ENCODE measurements around the gene MAP3K4. TPM values are rescaled to one million over a fixed set of nuclear protein-coding genes. Genes with fewer than 3 reads are reported as not detected.

MAP3K4 gene
- total RNA-seq, 4 donors from 2014 or later = 17.2 to 35.2 (median 23.7) TPM

GRCh38 chr6:161041274-161041673 is 49.7 kb downstream of the MAP3K4 start:
- no peak for DNase-seq
- peaks cover 0 to 4% (median 0%) of the 10 kb centered on the region in 4 donors for H3K4me1 ChIP-seq
- intact Hi-C loops (cut with DNase I; ENCODE audit: low total_unique reads) = no loop called here
- H3K27me3 ChIP-seq = no peaks in the 10 kb centered on the region
- H3K27ac ChIP-seq = no peak overlapping the region
- in situ Hi-C loops (cut with MboI; ENCODE audit: low pct_ligation_motif_present in 1 of 4, low pct_unique_long_range_greater_than_20kb in 1 of 4, low sequenced_read_pairs in 3 of 4) = no loop called here
- no peaks in the 10 kb centered on the region for H3K9me3 ChIP-seq
- TF ChIP-seq, protein P1, sequence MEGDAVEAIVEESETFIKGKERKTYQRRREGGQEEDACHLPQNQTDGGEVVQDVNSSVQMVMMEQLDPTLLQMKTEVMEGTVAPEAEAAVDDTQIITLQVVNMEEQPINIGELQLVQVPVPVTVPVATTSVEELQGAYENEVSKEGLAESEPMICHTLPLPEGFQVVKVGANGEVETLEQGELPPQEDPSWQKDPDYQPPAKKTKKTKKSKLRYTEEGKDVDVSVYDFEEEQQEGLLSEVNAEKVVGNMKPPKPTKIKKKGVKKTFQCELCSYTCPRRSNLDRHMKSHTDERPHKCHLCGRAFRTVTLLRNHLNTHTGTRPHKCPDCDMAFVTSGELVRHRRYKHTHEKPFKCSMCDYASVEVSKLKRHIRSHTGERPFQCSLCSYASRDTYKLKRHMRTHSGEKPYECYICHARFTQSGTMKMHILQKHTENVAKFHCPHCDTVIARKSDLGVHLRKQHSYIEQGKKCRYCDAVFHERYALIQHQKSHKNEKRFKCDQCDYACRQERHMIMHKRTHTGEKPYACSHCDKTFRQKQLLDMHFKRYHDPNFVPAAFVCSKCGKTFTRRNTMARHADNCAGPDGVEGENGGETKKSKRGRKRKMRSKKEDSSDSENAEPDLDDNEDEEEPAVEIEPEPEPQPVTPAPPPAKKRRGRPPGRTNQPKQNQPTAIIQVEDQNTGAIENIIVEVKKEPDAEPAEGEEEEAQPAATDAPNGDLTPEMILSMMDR (IDR thresholded peaks at IDR 0.05) = no peak
- TF ChIP-seq POLR2AphosphoS5 (IDR thresholded peaks at IDR 0.05) = no peak
- TF ChIP-seq POLR2A (IDR thresholded peaks at IDR 0.05) = no peak
- no peak for TF ChIP-seq EP300 (IDR thresholded peaks at IDR 0.05; ENCODE audit: low read depth)
- H3K36me3 ChIP-seq = no peaks in the 10 kb centered on the region
- WGBS, 2 donors (ENCODE audit: low coverage in 1 of 2) = 94% methylated on average over 7 of the region's 7 CpGs; no CpG with 5 or more reads in 1 of the 2 donors
- H3K4me3 ChIP-seq = no peak overlapping the region

DNA sequence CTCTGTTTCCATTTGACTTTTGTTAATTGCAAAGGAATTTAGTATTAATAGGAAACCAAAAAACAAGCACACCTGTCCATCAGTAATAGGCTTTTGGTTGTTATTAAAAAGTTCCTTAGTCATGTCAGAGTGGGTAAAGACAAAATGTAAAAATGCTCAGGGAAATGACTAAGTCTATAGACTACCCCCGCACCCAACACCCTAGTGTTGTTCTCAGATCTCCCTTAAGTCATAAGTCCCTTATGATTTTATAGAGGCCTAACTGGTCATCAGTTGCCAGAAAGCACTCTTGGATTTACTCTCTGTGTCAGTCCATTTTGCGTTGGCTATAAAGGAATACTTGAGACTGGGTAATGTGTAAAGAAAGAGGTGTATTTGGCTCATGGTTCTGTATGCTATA is 52.8 kb downstream of the MAP3K4 start:
- 94 to 100% methylated on average over 1 to 2 of the region's 2 CpGs for WGBS, 2 donors (ENCODE audit: low coverage in 1 of 2)
- TF ChIP-seq EP300 (IDR thresholded peaks at IDR 0.05; ENCODE audit: low read depth) (no peak), POLR2A (IDR thresholded peaks at IDR 0.05) (no peak), POLR2AphosphoS5 (IDR thresholded peaks at IDR 0.05) (no peak)
- TF ChIP-seq, protein P1 (IDR thresholded peaks at IDR 0.05) = no peak
- Histone ChIP-seq H3K9me3 (no peaks in the 10 kb centered on the region), H3K4me3 (no peak overlapping the region), H3K27ac (no peak overlapping the region), H3K36me3 (no peaks in the 10 kb centered on the region), H3K4me1 (no peaks in the 10 kb centered on the region), H3K27me3 (no peaks in the 10 kb centered on the region)
- in situ Hi-C loops (cut with MboI; ENCODE audit: low pct_ligation_motif_present in 1 of 4, low pct_unique_long_range_greater_than_20kb in 1 of 4, low sequenced_read_pairs in 3 of 4) = no loop called here
- DNase-seq = no peak
- intact Hi-C loops (cut with DNase I; ENCODE audit: low total_unique reads) = no loop called here

DNA sequence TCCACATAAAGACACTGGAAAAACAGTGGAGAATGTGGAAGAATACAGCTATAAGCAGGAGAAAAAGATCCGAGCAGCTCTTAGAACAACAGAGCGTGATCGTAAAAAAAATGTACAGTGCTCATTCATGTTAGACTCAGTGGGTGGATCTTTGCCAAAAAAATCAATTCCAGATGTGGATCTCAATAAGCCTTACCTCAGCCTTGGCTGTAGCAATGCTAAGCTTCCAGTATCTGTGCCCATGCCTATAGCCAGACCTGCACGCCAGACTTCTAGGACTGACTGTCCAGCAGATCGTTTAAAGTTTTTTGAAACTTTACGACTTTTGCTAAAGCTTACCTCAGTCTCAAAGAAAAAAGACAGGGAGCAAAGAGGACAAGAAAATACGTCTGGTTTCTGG is 57.1 kb downstream of the MAP3K4 start:
- no peak overlapping the region for H3K4me3 ChIP-seq
- intact Hi-C loops (cut with DNase I; ENCODE audit: low total_unique reads) (no loop called here), in situ Hi-C loops (cut with MboI; ENCODE audit: low pct_ligation_motif_present in 1 of 4, low pct_unique_long_range_greater_than_20kb in 1 of 4, low sequenced_read_pairs in 3 of 4) (no loop called here)
- WGBS, 2 donors (ENCODE audit: low coverage in 1 of 2) = 77 to 78% methylated on average over 7 of the region's 7 CpGs
- no peak overlapping the region for H3K27ac ChIP-seq
- no peaks in the 10 kb centered on the region for H3K9me3 ChIP-seq
- no peaks in the 10 kb centered on the region for H3K36me3 ChIP-seq
- no peaks in the 10 kb centered on the region for H3K27me3 ChIP-seq
- H3K4me1 ChIP-seq = no peaks in the 10 kb centered on the region
- no peak for TF ChIP-seq POLR2AphosphoS5 (IDR thresholded peaks at IDR 0.05)
- TF ChIP-seq, protein P1 (IDR thresholded peaks at IDR 0.05) = no peak
- no peak for TF ChIP-seq POLR2A (IDR thresholded peaks at IDR 0.05)
- TF ChIP-seq EP300 (IDR thresholded peaks at IDR 0.05; ENCODE audit: low read depth) = no peak
- DNase-seq = no peak

DNA sequence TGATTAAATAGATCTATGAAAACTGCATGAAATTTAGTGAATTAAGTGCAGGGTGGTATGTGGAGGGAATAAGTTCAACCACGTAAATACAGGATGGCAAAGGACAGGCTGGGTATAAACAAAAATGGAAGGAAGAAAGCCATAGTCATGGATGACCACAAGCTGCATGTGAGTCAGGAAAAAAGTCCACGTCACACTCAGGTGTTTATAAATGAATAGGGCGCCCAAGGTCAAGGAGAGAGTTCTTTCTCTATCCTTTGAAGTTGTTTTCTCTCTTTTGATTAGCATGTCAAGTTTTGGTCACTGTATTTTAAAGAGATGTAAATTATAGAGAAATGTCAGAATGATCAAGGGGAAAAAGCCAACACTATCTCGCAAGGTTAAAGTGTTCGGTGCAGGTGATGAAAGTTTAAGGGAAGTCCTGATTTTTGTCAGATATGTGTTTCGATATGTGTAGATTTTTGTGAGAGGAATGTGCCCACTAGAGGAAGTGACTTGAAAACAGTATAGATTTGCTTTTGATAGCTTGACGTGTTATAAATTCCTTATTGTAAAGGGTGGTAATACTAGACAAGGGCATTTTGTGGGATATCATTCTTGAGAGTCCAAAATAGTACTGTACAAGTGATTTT is 58.7 kb downstream of the MAP3K4 start:
- in situ Hi-C loops (cut with MboI; ENCODE audit: low pct_ligation_motif_present in 1 of 4, low pct_unique_long_range_greater_than_20kb in 1 of 4, low sequenced_read_pairs in 3 of 4) = no loop called here
- 80 to 94% methylated on average over 7 of the region's 7 CpGs for WGBS, 2 donors (ENCODE audit: low coverage in 1 of 2)
- H3K27me3 ChIP-seq = no peaks in the 10 kb centered on the region

More for the DNA sequence above, 58.7 kb downstream of the MAP3K4 start:
- DNase-seq = no peak
- H3K9me3 ChIP-seq = no peaks in the 10 kb centered on the region
- TF ChIP-seq, protein P1 (IDR thresholded peaks at IDR 0.05) = no peak
- TF ChIP-seq EP300 (IDR thresholded peaks at IDR 0.05; ENCODE audit: low read depth) = no peak
- TF ChIP-seq POLR2A (IDR thresholded peaks at IDR 0.05) = no peak
- TF ChIP-seq POLR2AphosphoS5 (IDR thresholded peaks at IDR 0.05) = no peak
- H3K4me1 ChIP-seq = no peaks in the 10 kb centered on the region
- H3K36me3 ChIP-seq = no peaks in the 10 kb centered on the region
- H3K27ac ChIP-seq = no peak overlapping the region
- H3K4me3 ChIP-seq = no peak overlapping the region
- intact Hi-C loops (cut with DNase I; ENCODE audit: low total_unique reads) = no loop called here
